C4-2B (cell line): ENCODE data around the gene HSBP1L1.
"Not testable (repeated sequence)": the region's sequence is repeated elsewhere in the genome, so short reads cannot be mapped to it uniquely, and the experiment has no call there.

Source experiments
- ZFX ChIP-seq: fragments of 450-650 bp; IDR thresholded peaks from 2 replicates; pipeline ENCODE4 v1.6.1; 2017
- TF ChIP-seq, protein P1 (sequence below): fragments of 450-650 bp; conservative IDR thresholded peaks from 2 replicates; pipeline ENCODE4 v1.5.1; 2017; ENCODE audit warnings: mild to moderate bottlenecking

GRCh38 chr18:79960161-79960801 lies 4.2 kb upstream of the HSBP1L1 start:
- TF ChIP-seq, protein P1, sequence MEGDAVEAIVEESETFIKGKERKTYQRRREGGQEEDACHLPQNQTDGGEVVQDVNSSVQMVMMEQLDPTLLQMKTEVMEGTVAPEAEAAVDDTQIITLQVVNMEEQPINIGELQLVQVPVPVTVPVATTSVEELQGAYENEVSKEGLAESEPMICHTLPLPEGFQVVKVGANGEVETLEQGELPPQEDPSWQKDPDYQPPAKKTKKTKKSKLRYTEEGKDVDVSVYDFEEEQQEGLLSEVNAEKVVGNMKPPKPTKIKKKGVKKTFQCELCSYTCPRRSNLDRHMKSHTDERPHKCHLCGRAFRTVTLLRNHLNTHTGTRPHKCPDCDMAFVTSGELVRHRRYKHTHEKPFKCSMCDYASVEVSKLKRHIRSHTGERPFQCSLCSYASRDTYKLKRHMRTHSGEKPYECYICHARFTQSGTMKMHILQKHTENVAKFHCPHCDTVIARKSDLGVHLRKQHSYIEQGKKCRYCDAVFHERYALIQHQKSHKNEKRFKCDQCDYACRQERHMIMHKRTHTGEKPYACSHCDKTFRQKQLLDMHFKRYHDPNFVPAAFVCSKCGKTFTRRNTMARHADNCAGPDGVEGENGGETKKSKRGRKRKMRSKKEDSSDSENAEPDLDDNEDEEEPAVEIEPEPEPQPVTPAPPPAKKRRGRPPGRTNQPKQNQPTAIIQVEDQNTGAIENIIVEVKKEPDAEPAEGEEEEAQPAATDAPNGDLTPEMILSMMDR, result not testable (repeated sequence)
- not testable (repeated sequence) for TF ChIP-seq ZFX
